K562 (cell line): ENCODE results near the gene MYRIP. TPM values are rescaled to one million over a fixed set of nuclear protein-coding genes. Genes with fewer than 3 reads are reported as not detected.
"Not testable (repeated sequence)": the region's sequence is repeated elsewhere in the genome, so short reads cannot be mapped to it uniquely, and the experiment has no call there.

ENCODE experiments used
- ATAC-seq: fragments of 200-7000 bp; cut with Tn5 transposase; 3 replicates; pipeline ENCODE4 v1.9.1; 2020; ENCODE audit warnings: moderate library complexity
- BruUV-seq: library from RNA; stranded (reverse); fragments of 400-500 nt; replicated peaks from 2 replicates; lab custom pipeline; 2021; lab: Mats Ljungman, UMichigan
- CTCF ChIA-PET: fragments of 300-600 bp; formaldehyde crosslinking; extraction: SDS; loops from one replicate; lab custom pipeline; 2021; ENCODE audit warnings: low intra/inter-chr PET ratio; lab: Yijun Ruan, JAX
- POLR2A ChIA-PET: fragments of 300-600, 350-650 bp; sonication (Branson Sonifier 250); formaldehyde crosslinking; extraction: SDS; loops from one replicate; lab custom pipeline; 2021; ENCODE audit warnings: antibody characterized with exemption, inconsistent platforms; lab: Yijun Ruan, JAX
- DNase-seq, 4 experiments: peaks; one replicate each; pipeline versions ENCODE4 v3.0.0 to v3.0.0-alpha.2; 2011 to 2018; ENCODE audit warnings: low spot score in 3 of 4, mixed read lengths in 3 of 4; ENCODE audit errors: extremely low read depth in 1 of 4
- FAIRE-seq: peaks from 2 replicates; lab custom pipeline; 2011; peaks lifted over from hg19 to GRCh38; lab: Jason Lieb, UNC
- H2AFZ ChIP-seq: 2 replicates; pipeline ENCODE4 v1.6.0; 2011; ENCODE audit warnings: low read depth, low read length, control low read depth, inconsistent platforms
- H3K27ac ChIP-seq: fragments of 200-600 bp; 3 replicates; pipeline ENCODE4 v1.8.0; 2011; ENCODE audit warnings: low read depth, mild to moderate bottlenecking, control low read depth, inconsistent platforms, low read length, moderate library complexity, mixed read lengths; ENCODE audit errors: extremely low read depth
- H3K27me3 ChIP-seq, 2 experiments: fragments of 300-600 bp in 1 of 2; 2 replicates in 1 of 2; 3 replicates in 1 of 2; pipeline versions ENCODE4 v1.6.0 to v1.8.0; 2011; ENCODE audit warnings: inconsistent platforms in 2 of 2, low read length in 2 of 2, mild to moderate bottlenecking in 1 of 2, mixed read lengths in 1 of 2, moderate library complexity in 1 of 2; ENCODE audit not compliant: control insufficient read depth in 2 of 2, insufficient read depth in 2 of 2
- H3K36me3 ChIP-seq: fragments of 300-600 bp; 3 replicates; pipeline ENCODE4 v1.8.0; 2011; ENCODE audit warnings: mild to moderate bottlenecking, low read length, inconsistent platforms; ENCODE audit not compliant: control insufficient read depth, insufficient read depth
- H3K4me1 ChIP-seq, 2 experiments: fragments of 200-600 bp in 1 of 2; replicated peaks in 1 of 2; 2 replicates in 1 of 2; 3 replicates in 1 of 2; pipeline versions ENCODE4 v1.5.1 to v1.8.0; 2011; ENCODE audit warnings: inconsistent platforms in 2 of 2, low read length in 2 of 2, mild to moderate bottlenecking in 1 of 2, mixed read lengths in 1 of 2, moderate library complexity in 1 of 2; ENCODE audit not compliant: control insufficient read depth in 2 of 2, insufficient read depth in 2 of 2
- H3K4me2 ChIP-seq: 2 replicates; pipeline ENCODE4 v1.6.1; 2011; ENCODE audit warnings: low read length, control low read depth, inconsistent platforms, mixed read lengths; ENCODE audit not compliant: insufficient read depth
- H3K4me3 ChIP-seq: fragments of 200-600 bp; sonication (generic), shearing (Covaris generic); 2 replicates; pipeline ENCODE4 v1.5.1; 2016; ENCODE audit warnings: control low read depth, inconsistent platforms
- H3K79me2 ChIP-seq: fragments of 200-600 bp; 3 replicates; pipeline ENCODE4 v1.8.0; 2011; ENCODE audit warnings: low read length, inconsistent platforms; ENCODE audit not compliant: control insufficient read depth, insufficient read depth
- H3K9ac ChIP-seq, 2 experiments: 2 replicates each; pipeline versions ENCODE4 v1.6.0 to v1.6.1; 2011; ENCODE audit warnings: low read depth in 2 of 2, low read length in 2 of 2, control low read depth in 1 of 2, inconsistent platforms in 1 of 2, mild to moderate bottlenecking in 1 of 2, mixed read lengths in 1 of 2; ENCODE audit not compliant: insufficient read depth in 1 of 2
- H3K9me1 ChIP-seq: one replicate; pipeline ENCODE4 v1.6.0; 2011; ENCODE audit warnings: inconsistent platforms, mild to moderate bottlenecking, low read length, moderate library complexity; ENCODE audit not compliant: control insufficient read depth, insufficient read depth
- H3K9me3 ChIP-seq: replicated peaks from 2 replicates; pipeline ENCODE4 v1.5.1; 2011; ENCODE audit warnings: low read depth, low read length, inconsistent platforms; ENCODE audit not compliant: control insufficient read depth, insufficient read depth
- H4K20me1 ChIP-seq: replicated peaks from 2 replicates; pipeline ENCODE4 v1.6.1; 2011; ENCODE audit warnings: low read length, inconsistent platforms, mixed read lengths; ENCODE audit not compliant: control insufficient read depth, insufficient read depth
- CBX5 ChIP-seq: IDR thresholded peaks from 2 replicates; pipeline ENCODE4 v1.6.1; 2014; ENCODE audit warnings: low read depth, borderline replicate concordance
- JUNB ChIP-seq: fragments of 450-650 bp; formaldehyde crosslinking; conservative IDR thresholded peaks from 2 replicates; pipeline ENCODE4 v1.4.0; 2020; ENCODE audit warnings: mild to moderate bottlenecking
- POLR2A ChIP-seq: fragments of 450-650 bp; conservative IDR thresholded peaks from 2 replicates; pipeline ENCODE4 v1.6.1; 2016
- PREB ChIP-seq: sonication (generic); formaldehyde crosslinking; IDR thresholded peaks from 2 replicates; pipeline ENCODE4 v1.8.1; 2023; ENCODE audit warnings: mild to moderate bottlenecking, missing genetic modification reagents
- TRIM28 ChIP-seq: fragments of 450-650 bp; IDR thresholded peaks from 2 replicates; pipeline ENCODE4 v1.6.1; 2017
- ZNF134 ChIP-seq: fragments of 250-450 bp; sonication (Bioruptor Pico); conservative IDR thresholded peaks from 2 replicates; pipeline ENCODE4 v1.4.0; 2020
- ZNF263 ChIP-seq: sonication (generic); formaldehyde crosslinking; IDR thresholded peaks from 2 replicates; pipeline ENCODE4 v1.8.0; 2022; ENCODE audit warnings: mild to moderate bottlenecking, missing genetic modification reagents, borderline replicate concordance
- WGBS: fragments of 100-300 bp; shearing (Covaris generic); methylation state at CpG from one replicate; pipeline ENCODE4 v1.1.6; 2016; ENCODE audit warnings: low coverage, mixed read lengths; ENCODE audit not compliant: insufficient coverage; ENCODE audit errors: missing lambda C conversion rate; 5-methylcytosine and 5-hydroxymethylcytosine counted together
- in situ Hi-C: fragments of 300-500 bp; cut with MboI; formaldehyde crosslinking; loops from 4 replicates; pipeline ENCODE4 v1.15.0; 2018; ENCODE audit warnings: inconsistent platforms, mixed read lengths
- intact Hi-C: fragments of 100-400 bp; cut with micrococcal nuclease; formaldehyde crosslinking; loops from 2 replicates; pipeline ENCODE4 v1.14.2; 2022
- polyA plus RNA-seq, 8 experiments: library from polyadenylated mRNA; depleted of rRNA in 4 of 8; stranded (reverse) in 5 of 8; unstranded in 3 of 8; fragments of >200 nt; fragmentation: Nextera tagmentation in 2 of 8; fragmentation: Illumina TruSeq in 1 of 8; extraction: Ambion mirVana in 2 of 8; extraction: Trizol in 1 of 8; gene quantifications; 2 replicates each; pipeline versions ENCODE4 v1.2.1 to v1.2.3, GENCODE V29; 2011 to 2014; ENCODE audit warnings: inconsistent platforms in 1 of 8, missing spikeins in 1 of 8
- total RNA-seq, 7 experiments: library from RNA; depleted of rRNA in 6 of 7; stranded (reverse); fragments of >200 nt in 6 of 7; fragmentation: Illumina TruSeq in 2 of 7; extraction: Trizol in 2 of 7; gene quantifications; 2 replicates each; pipeline versions ENCODE4 v1.2.1 to v1.2.3, GENCODE V29; 2011 to 2021; ENCODE audit warnings: low replicate concordance in 1 of 7

Gene MYRIP
- total and polyA plus RNA-seq, 9 of the 15 experiments (the other 6 are each of a cell fraction or from before 2014, with no cell fraction given): 0.03 to 0.12 TPM; not detected in 7

- H3K9me1 ChIP-seq, H4K20me1 ChIP-seq, intact Hi-C loops, in situ Hi-C loops, H3K9me3 ChIP-seq, DNase-seq, ATAC-seq, H2AFZ ChIP-seq, POLR2A ChIA-PET, H3K27ac ChIP-seq, FAIRE-seq, H3K9ac ChIP-seq, H3K4me1 ChIP-seq, H3K36me3 ChIP-seq, H3K4me3 ChIP-seq, H3K27me3 ChIP-seq, CTCF ChIA-PET, H3K79me2 ChIP-seq, H3K4me2 ChIP-seq, BruUV-seq: not testable (repeated sequence)
- TF ChIP-seq TRIM28: 0 out of 2 replicates have a peak, but pooled peaks have one; percentile 36
- TF ChIP-seq CBX5: 0 out of 2 replicates have a peak, but pooled peaks have one; percentile 28
- 3% methylated on average over 9 of the region's 9 CpGs for whole genome bisulfite sequencing
Observed at GRCh38 chr3:40025892-40026291, 216.5 kb downstream of the MYRIP start.

GRCh38 chr3:40035177-40035576 lies 225.8 kb downstream of the MYRIP start:
- Histone ChIP-seq H3K9ac (no peak overlapping the region), H3K36me3 (no peaks in the 10 kb centered on the region), H3K4me1 (no peaks in the 10 kb centered on the region)
- TF ChIP-seq ZNF263 (CRISPR knock-in tag) (no peak), POLR2A (no peak), JUNB (no peak), ZNF134 (CRISPR knock-in tag) (no peak), PREB (CRISPR knock-in tag) (no peak)
- TF ChIP-seq, all 486 proteins: peak for 0
- no peaks in the 10 kb centered on the region for H3K9me1 ChIP-seq
- no peaks in the 10 kb centered on the region for H3K79me2 ChIP-seq
- no TSS peak for BruUV-seq
- ChIA-PET CTCF (no interaction called here), POLR2A (interaction anchor here (0.6 kb wide), 1 partner anchor 1857 kb away, joined by 3 read pairs; no protein-coding TSS in a partner anchor)
- ATAC-seq (no peak), FAIRE-seq (no peak), DNase-seq (no peak)
- no peaks in the 10 kb centered on the region for H3K27me3 ChIP-seq
- no peaks in the 10 kb centered on the region for H4K20me1 ChIP-seq
- H2AFZ ChIP-seq: no peak overlapping the region
- WGBS: 0% methylated on average over 4 of the region's 4 CpGs
- H3K4me3 ChIP-seq: no peak overlapping the region
- no peaks in the 10 kb centered on the region for H3K9me3 ChIP-seq
- in situ Hi-C loops (no loop called here), intact Hi-C loops (no loop called here)
- no peak overlapping the region for H3K4me2 ChIP-seq
- no peak overlapping the region for H3K27ac ChIP-seq
